T-helper 2 cell treated with Interferon-gamma antibody and Interleukin-4, amounts not matched to agents 5 μg/mL and 100 μg/mL, for 36 hours (primary cell): ENCODE measurements around the gene CNTN1.

ENCODE experiments used
- DNase-seq: peaks from one replicate; pipeline ENCODE4 v3.0.0; 2021; ENCODE audit warnings: low spot score
- H3K27ac Mint-ChIP-seq: one replicate; pipeline ENCODE4 v1.8.0; 2021; ENCODE audit warnings: mild to moderate bottlenecking, mixed read lengths
- H3K27me3 Mint-ChIP-seq: one replicate; pipeline ENCODE4 v1.8.0; 2021; ENCODE audit warnings: low read depth, mixed read lengths
- H3K36me3 Mint-ChIP-seq: one replicate; pipeline ENCODE4 v1.8.0; 2021; ENCODE audit warnings: low read depth, mixed read lengths
- H3K4me1 Mint-ChIP-seq: one replicate; pipeline ENCODE4 v1.8.0; 2021; ENCODE audit warnings: low read depth, mixed read lengths
- H3K4me3 Mint-ChIP-seq: one replicate; pipeline ENCODE4 v1.8.0; 2022; ENCODE audit warnings: mild to moderate bottlenecking, moderate library complexity, mixed read lengths
- H3K9me3 Mint-ChIP-seq: one replicate; pipeline ENCODE4 v1.8.0; 2021; ENCODE audit warnings: mixed read lengths

The CNTN1 gene

GRCh38 chr12:40996091-40996490 lies 303.9 kb downstream of the CNTN1 start:
- H3K4me3 Mint-ChIP-seq, result no peak overlapping the region
- no peaks in the 10 kb centered on the region for H3K4me1 Mint-ChIP-seq
- no peak for DNase-seq
- H3K27me3 Mint-ChIP-seq, result no peaks in the 10 kb centered on the region
- no peaks in the 10 kb centered on the region for H3K36me3 Mint-ChIP-seq
- no peaks in the 10 kb centered on the region for H3K9me3 Mint-ChIP-seq
- no peak overlapping the region for H3K27ac Mint-ChIP-seq

GRCh38 chr12:40999210-40999609 lies 307.0 kb downstream of the CNTN1 start:
- H3K9me3 Mint-ChIP-seq, result peaks cover 20% of the 10 kb centered on the region

GRCh38 chr12:41008472-41008871 lies 316.2 kb downstream of the CNTN1 start:
- no peak overlapping the region for H3K4me3 Mint-ChIP-seq
- peaks cover 56% of the 10 kb centered on the region for H3K9me3 Mint-ChIP-seq
- H3K27ac Mint-ChIP-seq, result no peak overlapping the region
- no peaks in the 10 kb centered on the region for H3K36me3 Mint-ChIP-seq
- H3K4me1 Mint-ChIP-seq, result no peaks in the 10 kb centered on the region
- no peak for DNase-seq
- H3K27me3 Mint-ChIP-seq, result no peaks in the 10 kb centered on the region

More at GRCh38 chr12:40999210-40999609, 307.0 kb downstream of the CNTN1 start:
- H3K27ac Mint-ChIP-seq, result no peak overlapping the region
- no peak overlapping the region for H3K4me3 Mint-ChIP-seq
- no peaks in the 10 kb centered on the region for H3K36me3 Mint-ChIP-seq
- H3K4me1 Mint-ChIP-seq, result no peaks in the 10 kb centered on the region
- DNase-seq, result no peak
- H3K27me3 Mint-ChIP-seq, result no peaks in the 10 kb centered on the region

- H3K36me3 Mint-ChIP-seq, result no peaks in the 10 kb centered on the region
- H3K27ac Mint-ChIP-seq, result no peak overlapping the region
- no peaks in the 10 kb centered on the region for H3K27me3 Mint-ChIP-seq
These were observed 319.7 kb downstream of the CNTN1 start for GRCh38 chr12:41011939-41012338.

GRCh38 chr12:41013881-41014642 lies 321.8 kb downstream of the CNTN1 start:
- Mint-ChIP-seq H3K4me1 (no peaks in the 10 kb centered on the region), H3K9me3 (peaks cover 15% of the 10 kb centered on the region), H3K27me3 (no peaks in the 10 kb centered on the region), H3K27ac (no peak overlapping the region), H3K36me3 (no peaks in the 10 kb centered on the region), H3K4me3 (no peak overlapping the region)
- no peak for DNase-seq

More at GRCh38 chr12:41011939-41012338, 319.7 kb downstream of the CNTN1 start:
- Mint-ChIP-seq H3K4me1 (no peaks in the 10 kb centered on the region), H3K4me3 (no peak overlapping the region), H3K9me3 (peaks cover 29% of the 10 kb centered on the region)
- no peak for DNase-seq

- H3K9me3 Mint-ChIP-seq, result peaks cover 15% of the 10 kb centered on the region
- H3K36me3 Mint-ChIP-seq, result no peaks in the 10 kb centered on the region
- no peaks in the 10 kb centered on the region for H3K4me1 Mint-ChIP-seq
- DNase-seq, result no peak
- H3K27me3 Mint-ChIP-seq, result no peaks in the 10 kb centered on the region
- no peak overlapping the region for H3K4me3 Mint-ChIP-seq
- no peak overlapping the region for H3K27ac Mint-ChIP-seq
These were observed 322.4 kb downstream of the CNTN1 start for GRCh38 chr12:41014643-41015020.

- no peaks in the 10 kb centered on the region for H3K4me1 Mint-ChIP-seq
- no peaks in the 10 kb centered on the region for H3K27me3 Mint-ChIP-seq
- no peaks in the 10 kb centered on the region for H3K9me3 Mint-ChIP-seq
- H3K36me3 Mint-ChIP-seq, result no peaks in the 10 kb centered on the region
- no peak overlapping the region for H3K27ac Mint-ChIP-seq
- no peak overlapping the region for H3K4me3 Mint-ChIP-seq
- no peak for DNase-seq
These were observed 325.8 kb downstream of the CNTN1 start for GRCh38 chr12:41018010-41018409.

- Mint-ChIP-seq H3K27me3 (no peaks in the 10 kb centered on the region), H3K4me1 (no peaks in the 10 kb centered on the region), H3K27ac (no peak overlapping the region), H3K9me3 (no peaks in the 10 kb centered on the region), H3K36me3 (no peaks in the 10 kb centered on the region), H3K4me3 (no peak overlapping the region)
- DNase-seq, result no peak
These were observed 327.2 kb downstream of the CNTN1 start for GRCh38 chr12:41019461-41019860.

GRCh38 chr12:41023836-41024235 lies 331.6 kb downstream of the CNTN1 start:
- H3K4me1 Mint-ChIP-seq, result no peaks in the 10 kb centered on the region
- no peak overlapping the region for H3K4me3 Mint-ChIP-seq
- DNase-seq, result no peak
- no peaks in the 10 kb centered on the region for H3K9me3 Mint-ChIP-seq
- no peaks in the 10 kb centered on the region for H3K27me3 Mint-ChIP-seq
- no peak overlapping the region for H3K27ac Mint-ChIP-seq
- no peaks in the 10 kb centered on the region for H3K36me3 Mint-ChIP-seq

- no peak for DNase-seq
- H3K27me3 Mint-ChIP-seq, result no peaks in the 10 kb centered on the region
- no peak overlapping the region for H3K27ac Mint-ChIP-seq
- no peaks in the 10 kb centered on the region for H3K36me3 Mint-ChIP-seq
- H3K9me3 Mint-ChIP-seq, result no peaks in the 10 kb centered on the region
- no peak overlapping the region for H3K4me3 Mint-ChIP-seq
- H3K4me1 Mint-ChIP-seq, result no peaks in the 10 kb centered on the region
These were observed 333.9 kb downstream of the CNTN1 start for GRCh38 chr12:41026151-41026550.

GRCh38 chr12:41032386-41032785 lies 340.1 kb downstream of the CNTN1 start:
- Mint-ChIP-seq H3K36me3 (no peaks in the 10 kb centered on the region), H3K4me1 (no peaks in the 10 kb centered on the region), H3K27me3 (no peaks in the 10 kb centered on the region), H3K4me3 (no peak overlapping the region), H3K9me3 (no peaks in the 10 kb centered on the region), H3K27ac (no peak overlapping the region)
- no peak for DNase-seq

- Mint-ChIP-seq H3K4me3 (no peak overlapping the region), H3K4me1 (no peaks in the 10 kb centered on the region), H3K9me3 (no peaks in the 10 kb centered on the region), H3K27me3 (no peaks in the 10 kb centered on the region), H3K36me3 (no peaks in the 10 kb centered on the region), H3K27ac (no peak overlapping the region)
- no peak for DNase-seq
These were observed 342.4 kb downstream of the CNTN1 start for GRCh38 chr12:41034686-41035085.

GRCh38 chr12:41039461-41039860 lies 347.2 kb downstream of the CNTN1 start:
- H3K36me3 Mint-ChIP-seq, result no peaks in the 10 kb centered on the region
- H3K4me3 Mint-ChIP-seq, result no peak overlapping the region
- H3K9me3 Mint-ChIP-seq, result no peaks in the 10 kb centered on the region
- H3K4me1 Mint-ChIP-seq, result no peaks in the 10 kb centered on the region
- no peak overlapping the region for H3K27ac Mint-ChIP-seq
- H3K27me3 Mint-ChIP-seq, result no peaks in the 10 kb centered on the region
- no peak for DNase-seq

- H3K4me3 Mint-ChIP-seq, result no peak overlapping the region
- H3K9me3 Mint-ChIP-seq, result no peaks in the 10 kb centered on the region
- H3K36me3 Mint-ChIP-seq, result no peaks in the 10 kb centered on the region
- H3K4me1 Mint-ChIP-seq, result no peaks in the 10 kb centered on the region
- no peaks in the 10 kb centered on the region for H3K27me3 Mint-ChIP-seq
- H3K27ac Mint-ChIP-seq, result no peak overlapping the region
- no peak for DNase-seq
These were observed 353.3 kb downstream of the CNTN1 start for GRCh38 chr12:41045509-41045908.

- Mint-ChIP-seq H3K36me3 (no peaks in the 10 kb centered on the region), H3K4me3 (no peak overlapping the region), H3K9me3 (no peaks in the 10 kb centered on the region), H3K27ac (no peak overlapping the region), H3K27me3 (no peaks in the 10 kb centered on the region), H3K4me1 (no peaks in the 10 kb centered on the region)
- DNase-seq, result no peak
These were observed 356.8 kb downstream of the CNTN1 start for GRCh38 chr12:41049033-41049432.
